GM21367 (cell line): ENCODE data around the gene LPCAT3.

ENCODE experiments used
- ATAC-seq: cut with Tn5 transposase; IDR thresholded peaks from one replicate; pipeline ENCODE4 v1.9.1; 2021; ENCODE audit not compliant: unreplicated experiment

The LPCAT3 gene

DNA sequence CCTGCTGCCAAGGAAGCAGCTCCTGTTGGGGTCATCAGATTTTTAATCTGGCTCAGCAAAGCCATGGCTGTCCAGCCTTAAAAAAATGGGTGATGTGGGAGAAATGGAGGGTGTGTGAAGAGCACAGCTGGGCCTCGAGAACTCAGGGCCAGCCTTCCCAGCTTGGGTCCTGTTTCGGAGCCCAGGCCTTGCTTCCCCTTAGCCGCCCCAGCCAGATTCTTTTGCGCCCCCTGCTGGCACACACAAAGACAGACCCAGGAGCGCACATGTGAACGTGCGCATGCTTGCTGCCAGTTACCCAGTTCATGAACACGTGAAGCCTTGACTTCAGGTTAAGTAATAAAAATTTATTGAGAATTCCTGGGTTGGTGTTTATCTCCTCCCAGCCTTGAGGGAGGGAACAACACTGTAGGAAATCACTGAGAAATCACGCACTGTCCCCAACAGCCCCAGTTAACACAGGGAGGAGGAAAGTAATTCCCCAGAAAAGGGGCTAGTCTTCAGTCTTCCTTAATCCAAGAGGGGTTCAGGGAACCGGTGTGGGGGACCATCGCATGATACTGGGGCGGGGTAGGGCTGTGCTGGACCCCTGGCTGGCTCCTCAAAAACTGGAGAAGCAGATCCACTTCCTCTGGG, 53.1 kb downstream of the LPCAT3 start:
- ATAC-seq, result no peak

DNA sequence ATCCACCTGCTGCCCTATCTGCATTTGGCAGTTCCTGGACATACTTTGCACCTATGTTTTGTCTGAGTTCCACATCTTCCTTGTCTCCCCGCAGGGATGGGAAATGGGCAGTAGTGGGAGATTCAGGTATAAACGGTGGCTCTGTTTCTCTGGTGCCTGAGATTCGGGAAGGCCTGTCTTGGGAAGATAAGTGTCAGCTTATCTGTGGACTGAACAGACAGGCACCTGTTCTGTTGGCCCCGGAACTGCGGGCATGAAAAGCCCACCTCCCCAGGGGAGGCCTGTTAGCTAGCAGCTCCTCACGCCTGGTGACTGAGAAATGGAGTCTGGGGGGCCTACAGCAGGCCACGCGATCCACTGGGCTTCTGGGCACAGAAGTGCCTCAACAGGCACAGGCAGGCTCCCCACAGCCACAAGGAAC, 53.7 kb downstream of the LPCAT3 start:
- ATAC-seq, result no peak

DNA sequence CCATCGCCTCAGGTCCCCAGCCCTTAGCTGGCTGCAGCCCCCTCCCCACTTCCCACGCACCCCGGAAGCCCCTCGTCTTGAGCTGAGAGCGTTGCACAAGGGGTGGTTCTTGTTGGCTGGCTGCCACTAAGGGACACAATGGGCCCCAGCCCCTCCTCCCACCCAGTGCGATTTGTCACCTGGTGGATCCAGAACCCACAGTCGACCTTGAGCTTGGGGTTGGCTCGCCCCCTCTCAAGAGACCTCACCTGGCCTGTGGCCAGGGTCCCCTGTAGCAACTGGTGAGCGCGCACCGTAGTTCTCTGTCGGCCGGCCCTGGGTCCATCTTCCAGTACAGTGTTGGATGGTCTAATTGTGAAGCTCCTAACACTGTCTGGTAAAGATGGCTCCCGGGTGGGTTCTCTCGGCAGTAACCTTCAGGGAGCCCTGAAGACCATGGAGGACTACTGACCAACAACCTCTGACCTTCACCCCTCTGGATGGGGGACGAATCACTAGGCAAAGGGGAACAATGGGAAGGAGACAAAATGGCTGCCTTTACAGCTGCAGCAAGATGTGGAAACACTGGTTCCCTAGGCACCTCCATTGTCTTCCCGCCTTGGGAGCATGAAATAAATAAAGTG, 54.4 kb downstream of the LPCAT3 start:
- no peak for ATAC-seq

DNA sequence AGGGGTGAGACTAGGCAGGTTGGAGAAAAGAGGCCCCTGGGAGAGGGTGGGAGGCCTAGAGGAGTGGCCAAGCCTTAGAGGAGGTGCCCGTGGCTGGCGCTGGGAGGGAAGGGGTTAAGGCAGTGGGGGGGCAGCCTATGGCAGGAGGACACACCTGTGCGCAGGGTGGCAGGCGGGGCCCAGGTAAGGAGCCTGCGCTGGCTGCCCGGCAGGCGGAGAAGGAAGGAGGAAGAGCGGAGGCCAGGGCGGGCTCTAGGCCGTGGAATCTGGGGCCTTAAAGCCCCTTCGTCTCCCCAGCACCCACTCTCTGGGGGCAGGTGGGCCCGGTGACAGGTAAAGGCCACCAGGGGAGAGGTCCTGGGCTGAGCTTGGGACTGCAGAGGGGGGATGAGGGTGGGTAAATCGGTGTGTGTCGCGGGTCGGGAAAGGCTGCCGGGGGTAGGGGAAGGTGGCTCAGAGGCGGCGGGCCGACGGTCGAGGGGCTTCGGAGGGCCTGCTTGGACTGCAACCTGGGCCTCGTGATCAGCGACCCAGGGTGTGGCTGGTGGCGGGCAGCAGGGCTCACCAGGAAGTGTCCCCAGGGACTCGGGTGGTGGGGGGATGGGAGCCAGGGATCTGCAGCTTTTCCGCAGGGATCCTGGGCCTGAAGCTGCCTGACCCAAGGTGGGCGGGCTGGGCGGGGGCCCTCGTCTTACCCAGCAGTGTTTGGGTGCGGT, 55.1 kb downstream of the LPCAT3 start:
- ATAC-seq, result no peak

GRCh38 chr12:6962285-6963015, 55.8 kb downstream of the LPCAT3 start:
- ATAC-seq, result no peak

- no peak for ATAC-seq
Measured at GRCh38 chr12:6961695-6962284, 56.5 kb downstream of the LPCAT3 start.

DNA sequence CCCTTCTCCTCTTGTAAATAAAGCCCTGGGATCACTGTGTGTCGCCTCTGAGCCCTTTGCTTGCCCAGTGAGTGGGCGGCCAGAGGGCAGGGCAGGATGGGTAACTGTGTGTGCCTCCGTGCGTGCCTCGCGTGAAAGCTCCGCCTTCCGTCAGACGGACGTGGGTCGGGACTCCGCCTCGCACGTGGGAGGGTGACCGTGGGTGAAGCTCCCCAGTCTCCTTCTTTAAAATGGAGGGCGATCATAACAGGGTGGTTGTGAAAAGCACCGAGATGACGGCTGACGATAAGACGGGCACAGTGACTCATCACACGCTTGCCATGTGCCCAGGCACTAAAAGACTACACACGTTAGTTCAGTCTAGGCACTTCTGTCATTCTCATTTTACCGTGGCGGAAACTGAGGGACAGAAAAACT, 57.0 kb downstream of the LPCAT3 start:
- ATAC-seq, result no peak

- ATAC-seq, result peak; percentile 25
Measured at GRCh38 chr12:6960593-6961277, 57.5 kb downstream of the LPCAT3 start.

DNA sequence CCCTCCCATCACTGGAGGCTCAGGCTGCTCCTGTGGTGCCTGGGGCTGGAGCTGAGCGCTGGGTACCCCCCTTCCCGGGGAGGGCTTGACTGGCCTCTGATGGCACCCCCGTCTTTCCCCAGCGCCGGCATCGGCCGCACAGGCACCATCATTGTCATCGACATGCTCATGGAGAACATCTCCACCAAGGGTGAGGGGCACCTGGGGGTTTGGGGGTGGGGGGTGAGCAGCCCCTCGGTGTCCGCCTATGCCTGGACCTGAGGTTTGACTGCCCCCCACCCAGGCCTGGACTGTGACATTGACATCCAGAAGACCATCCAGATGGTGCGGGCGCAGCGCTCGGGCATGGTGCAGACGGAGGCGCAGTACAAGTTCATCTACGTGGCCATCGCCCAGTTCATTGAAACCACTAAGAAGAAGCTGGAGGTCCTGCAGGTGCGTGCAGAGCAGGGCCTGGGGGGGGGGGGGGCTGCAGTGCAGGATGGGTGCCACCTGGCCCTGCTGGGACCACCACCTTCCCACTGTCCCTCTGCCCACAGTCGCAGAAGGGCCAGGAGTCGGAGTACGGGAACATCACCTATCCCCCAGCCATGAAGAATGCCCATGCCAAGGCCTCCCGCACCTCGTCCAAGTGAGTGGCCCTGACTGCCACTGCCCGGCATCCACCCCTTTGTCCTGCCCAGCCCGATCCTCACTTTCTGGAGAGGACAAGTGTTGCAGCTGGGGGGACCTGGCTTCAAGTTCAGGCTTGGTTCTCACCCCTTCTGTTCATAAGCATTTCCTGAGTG, 58.3 kb downstream of the LPCAT3 start:
- ATAC-seq, result no peak

- ATAC-seq, result peak; percentile 38
Measured at GRCh38 chr12:6959058-6959804, 59.0 kb downstream of the LPCAT3 start.

DNA sequence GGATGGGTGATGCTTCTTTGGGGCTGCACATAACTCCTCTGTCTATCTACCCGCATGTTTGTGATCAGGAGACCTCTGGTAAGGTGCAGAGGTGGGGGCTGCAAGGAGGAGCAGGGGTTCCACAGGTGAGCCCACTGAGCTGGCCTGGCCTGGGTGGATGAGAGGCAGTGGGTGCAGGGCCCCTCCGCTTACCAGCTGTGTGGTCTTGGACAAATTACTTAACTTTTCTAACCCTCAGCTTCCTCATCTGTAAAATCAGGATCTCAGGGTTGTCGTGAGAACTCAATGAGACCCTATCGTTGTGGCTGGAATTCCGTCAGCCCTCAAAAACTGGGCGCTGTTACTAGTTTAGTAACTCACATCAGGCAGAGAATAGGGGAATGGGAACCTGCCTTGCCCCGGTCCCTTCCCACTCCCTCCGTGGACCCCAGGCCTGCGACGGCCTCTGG, 59.6 kb downstream of the LPCAT3 start:
- no peak for ATAC-seq

GRCh38 chr12:6957741-6958608, 60.3 kb downstream of the LPCAT3 start:
- ATAC-seq, result no peak

GRCh38 chr12:6957151-6957701, 61.0 kb downstream of the LPCAT3 start:
- no peak for ATAC-seq

DNA sequence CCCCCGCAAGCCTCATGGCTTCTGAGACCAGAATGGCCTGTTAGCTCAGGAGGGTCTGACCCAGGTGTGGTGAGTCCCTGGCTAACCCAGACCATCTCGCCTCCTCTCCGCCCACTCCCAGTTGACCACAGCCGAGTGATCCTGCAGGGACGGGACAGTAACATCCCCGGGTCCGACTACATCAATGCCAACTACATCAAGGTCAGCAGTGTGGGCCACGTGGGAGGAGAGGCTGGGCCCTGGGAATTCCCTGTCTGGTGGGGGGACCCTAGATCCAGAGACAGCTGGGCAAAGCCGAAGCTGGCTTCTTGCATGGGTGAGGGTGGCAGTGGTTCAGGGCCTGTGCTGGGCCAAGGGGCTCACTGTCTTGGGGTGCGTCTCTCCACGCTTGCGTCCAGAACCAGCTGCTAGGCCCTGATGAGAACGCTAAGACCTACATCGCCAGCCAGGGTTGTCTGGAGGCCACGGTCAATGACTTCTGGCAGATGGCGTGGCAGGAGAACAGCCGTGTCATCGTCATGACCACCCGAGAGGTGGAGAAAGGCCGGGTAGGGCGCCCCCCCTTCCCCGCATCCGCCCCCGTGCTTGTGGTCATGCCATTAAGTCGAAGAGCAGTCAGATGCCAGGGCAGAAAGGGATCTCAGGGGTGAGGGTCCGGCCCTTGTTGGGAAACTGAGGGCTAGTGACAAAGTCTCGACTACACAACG, 62.1 kb downstream of the LPCAT3 start:
- ATAC-seq, result no peak

DNA sequence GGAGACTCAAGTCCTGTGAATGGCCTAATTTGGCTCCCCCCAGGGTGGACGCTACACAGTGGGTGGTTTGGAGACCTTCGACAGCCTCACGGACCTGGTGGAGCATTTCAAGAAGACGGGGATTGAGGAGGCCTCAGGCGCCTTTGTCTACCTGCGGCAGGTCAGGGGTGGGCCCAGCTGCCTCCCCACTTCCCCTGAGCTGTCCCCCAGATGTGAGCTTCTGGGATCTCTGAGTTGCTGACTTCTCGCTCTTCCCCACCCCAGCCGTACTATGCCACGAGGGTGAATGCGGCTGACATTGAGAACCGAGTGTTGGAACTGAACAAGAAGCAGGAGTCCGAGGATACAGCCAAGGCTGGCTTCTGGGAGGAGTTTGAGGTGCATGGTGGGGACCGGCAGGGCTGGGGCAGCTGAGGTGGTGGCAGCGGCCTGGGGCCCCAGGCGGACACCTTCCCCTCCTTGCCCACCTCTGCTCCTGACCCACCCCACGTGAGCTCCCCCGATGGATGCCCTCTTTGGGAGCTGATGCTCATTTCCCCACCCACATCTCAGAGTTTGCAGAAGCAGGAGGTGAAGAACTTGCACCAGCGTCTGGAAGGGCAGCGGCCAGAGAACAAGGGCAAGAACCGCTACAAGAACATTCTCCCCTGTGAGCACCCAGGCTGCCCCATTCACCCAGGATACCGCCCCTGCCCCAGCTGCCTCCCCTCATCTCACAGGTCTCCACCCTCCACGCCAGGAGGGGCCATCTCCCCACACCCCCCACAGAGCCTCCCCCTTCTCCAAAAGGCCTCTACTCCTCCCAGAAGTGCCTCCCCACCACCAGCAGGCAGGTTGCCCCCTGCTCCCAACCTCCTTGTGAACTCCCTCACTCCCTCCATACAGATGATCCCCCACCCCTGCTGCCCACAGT, 62.9 kb downstream of the LPCAT3 start:
- no peak for ATAC-seq
